ENCODE measurements around the gene NBEA. TPM values are rescaled to one million over a fixed set of nuclear protein-coding genes. Genes with fewer than 3 reads are reported as not detected.

The NBEA gene
- total RNA-seq, 3 donors from 2014 or later = 3.5 to 27.2 (median 5.2) TPM

DNA sequence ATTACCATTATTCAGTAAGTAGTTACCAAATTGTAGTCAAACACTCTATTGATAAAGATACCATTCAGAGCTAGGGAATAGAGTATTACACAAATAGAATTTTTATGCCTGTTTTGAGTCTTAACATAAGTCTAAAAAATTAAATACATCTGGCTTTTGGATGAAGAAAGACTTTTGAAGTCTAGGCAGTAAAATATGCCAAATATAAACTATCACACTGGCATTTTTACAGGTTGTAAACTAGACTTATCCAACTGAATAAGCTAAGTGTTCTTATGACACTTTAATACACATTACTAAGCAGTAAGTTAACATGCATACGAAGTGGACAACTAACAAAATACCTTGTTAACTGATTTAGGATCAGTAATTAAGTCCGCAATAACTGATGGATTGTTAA lies 425.5 kb downstream of the NBEA start:
- Histone ChIP-seq H3K36me3 (ENCODE audit: low read depth) (no peaks in the 10 kb centered on the region), H3K4me1 (ENCODE audit: low read depth) (no peaks in the 10 kb centered on the region), H3K4me3 (no peak overlapping the region), H3K9me3 (peaks cover 21% of the 10 kb centered on the region)
- no peak for DNase-seq
- intact Hi-C loops (cut with DNase I, micrococcal nuclease) = no loop called here
- no peak for ATAC-seq
- TF ChIP-seq, protein P1, sequence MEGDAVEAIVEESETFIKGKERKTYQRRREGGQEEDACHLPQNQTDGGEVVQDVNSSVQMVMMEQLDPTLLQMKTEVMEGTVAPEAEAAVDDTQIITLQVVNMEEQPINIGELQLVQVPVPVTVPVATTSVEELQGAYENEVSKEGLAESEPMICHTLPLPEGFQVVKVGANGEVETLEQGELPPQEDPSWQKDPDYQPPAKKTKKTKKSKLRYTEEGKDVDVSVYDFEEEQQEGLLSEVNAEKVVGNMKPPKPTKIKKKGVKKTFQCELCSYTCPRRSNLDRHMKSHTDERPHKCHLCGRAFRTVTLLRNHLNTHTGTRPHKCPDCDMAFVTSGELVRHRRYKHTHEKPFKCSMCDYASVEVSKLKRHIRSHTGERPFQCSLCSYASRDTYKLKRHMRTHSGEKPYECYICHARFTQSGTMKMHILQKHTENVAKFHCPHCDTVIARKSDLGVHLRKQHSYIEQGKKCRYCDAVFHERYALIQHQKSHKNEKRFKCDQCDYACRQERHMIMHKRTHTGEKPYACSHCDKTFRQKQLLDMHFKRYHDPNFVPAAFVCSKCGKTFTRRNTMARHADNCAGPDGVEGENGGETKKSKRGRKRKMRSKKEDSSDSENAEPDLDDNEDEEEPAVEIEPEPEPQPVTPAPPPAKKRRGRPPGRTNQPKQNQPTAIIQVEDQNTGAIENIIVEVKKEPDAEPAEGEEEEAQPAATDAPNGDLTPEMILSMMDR (IDR thresholded peaks at IDR 0.05) = no peak

DNA sequence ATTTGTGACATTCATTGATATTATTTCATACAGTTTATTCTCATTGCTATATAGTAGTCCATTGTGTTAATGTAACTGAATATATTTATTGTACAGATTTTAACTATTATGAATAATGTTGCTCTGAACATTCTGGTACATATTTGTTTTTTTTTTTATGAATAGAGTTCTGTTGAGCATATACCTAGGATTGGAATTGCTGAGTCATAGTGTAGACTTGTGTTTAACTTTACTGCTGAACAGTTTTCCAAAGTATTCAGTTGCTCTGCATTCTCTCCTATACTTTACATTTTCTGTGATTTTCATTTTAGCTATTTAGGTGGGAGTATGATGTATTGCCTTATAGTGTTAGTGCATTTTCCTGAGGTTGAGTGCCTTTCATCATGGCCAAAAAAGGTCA lies 436.9 kb downstream of the NBEA start:
- no peak for ATAC-seq
- intact Hi-C loops (cut with DNase I, micrococcal nuclease) = no loop called here
- no peak for DNase-seq
- TF ChIP-seq, protein P1 (IDR thresholded peaks at IDR 0.05) = no peak
- Histone ChIP-seq H3K4me3 (no peak overlapping the region), H3K36me3 (ENCODE audit: low read depth) (no peaks in the 10 kb centered on the region), H3K9me3 (no peaks in the 10 kb centered on the region), H3K4me1 (ENCODE audit: low read depth) (no peaks in the 10 kb centered on the region)

DNA sequence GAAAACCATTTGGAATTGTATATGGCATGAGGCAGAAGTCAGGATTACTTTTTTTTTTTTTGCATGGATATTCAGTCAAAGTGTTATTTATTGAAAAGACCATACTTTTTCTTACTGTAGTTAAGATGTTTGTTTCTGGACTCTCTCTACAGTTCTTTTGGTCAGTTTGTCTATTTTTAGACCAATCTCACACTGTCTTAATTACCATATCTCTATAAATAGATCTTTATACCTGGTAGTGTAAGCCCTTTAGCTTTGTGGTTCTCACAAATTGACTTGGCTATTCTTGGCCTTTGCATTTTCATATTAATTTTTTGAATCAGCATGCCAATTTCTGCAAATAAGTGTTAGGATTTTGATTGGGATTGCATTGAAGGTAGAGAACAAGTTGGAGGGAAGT lies 437.6 kb downstream of the NBEA start:
- intact Hi-C loops (cut with DNase I, micrococcal nuclease) = no loop called here
- Histone ChIP-seq H3K36me3 (ENCODE audit: low read depth) (no peaks in the 10 kb centered on the region), H3K4me3 (no peak overlapping the region), H3K9me3 (no peaks in the 10 kb centered on the region), H3K4me1 (ENCODE audit: low read depth) (no peaks in the 10 kb centered on the region)
- DNase-seq = no peak
- no peak for ATAC-seq
- TF ChIP-seq, protein P1 (IDR thresholded peaks at IDR 0.05) = no peak

DNA sequence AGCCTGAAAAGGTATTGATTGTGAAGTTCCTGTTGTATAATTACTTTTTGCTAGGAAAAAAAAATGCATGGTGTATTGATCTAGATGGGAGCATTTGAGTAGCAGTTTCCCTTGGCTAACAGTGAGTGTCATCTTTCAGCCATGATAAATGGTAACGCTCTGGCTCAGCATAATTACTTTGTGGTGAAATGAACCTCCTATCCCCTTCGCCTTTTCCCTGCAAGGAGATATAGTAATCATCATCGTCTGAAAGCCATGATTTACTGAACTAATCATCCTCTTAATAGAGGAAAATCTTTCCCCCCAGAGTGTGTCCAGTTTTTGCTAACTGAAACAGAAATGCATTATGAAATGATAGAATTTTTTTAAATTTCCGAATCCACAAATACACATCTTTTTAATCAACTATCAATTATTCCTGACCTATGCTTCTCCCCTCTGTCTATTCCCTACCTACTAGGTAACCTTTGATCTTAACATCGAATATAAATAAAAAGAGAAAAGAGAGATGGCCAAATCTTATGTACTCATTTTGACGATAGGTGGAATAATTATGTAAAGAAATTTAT lies 445.7 kb downstream of the NBEA start:
- DNase-seq = no peak
- Histone ChIP-seq H3K4me3 (no peak overlapping the region), H3K36me3 (ENCODE audit: low read depth) (no peaks in the 10 kb centered on the region), H3K9me3 (no peaks in the 10 kb centered on the region), H3K4me1 (ENCODE audit: low read depth) (no peaks in the 10 kb centered on the region)
- TF ChIP-seq, protein P1 (IDR thresholded peaks at IDR 0.05) = no peak
- ATAC-seq = no peak
- intact Hi-C loops (cut with DNase I, micrococcal nuclease) = no loop called here

DNA sequence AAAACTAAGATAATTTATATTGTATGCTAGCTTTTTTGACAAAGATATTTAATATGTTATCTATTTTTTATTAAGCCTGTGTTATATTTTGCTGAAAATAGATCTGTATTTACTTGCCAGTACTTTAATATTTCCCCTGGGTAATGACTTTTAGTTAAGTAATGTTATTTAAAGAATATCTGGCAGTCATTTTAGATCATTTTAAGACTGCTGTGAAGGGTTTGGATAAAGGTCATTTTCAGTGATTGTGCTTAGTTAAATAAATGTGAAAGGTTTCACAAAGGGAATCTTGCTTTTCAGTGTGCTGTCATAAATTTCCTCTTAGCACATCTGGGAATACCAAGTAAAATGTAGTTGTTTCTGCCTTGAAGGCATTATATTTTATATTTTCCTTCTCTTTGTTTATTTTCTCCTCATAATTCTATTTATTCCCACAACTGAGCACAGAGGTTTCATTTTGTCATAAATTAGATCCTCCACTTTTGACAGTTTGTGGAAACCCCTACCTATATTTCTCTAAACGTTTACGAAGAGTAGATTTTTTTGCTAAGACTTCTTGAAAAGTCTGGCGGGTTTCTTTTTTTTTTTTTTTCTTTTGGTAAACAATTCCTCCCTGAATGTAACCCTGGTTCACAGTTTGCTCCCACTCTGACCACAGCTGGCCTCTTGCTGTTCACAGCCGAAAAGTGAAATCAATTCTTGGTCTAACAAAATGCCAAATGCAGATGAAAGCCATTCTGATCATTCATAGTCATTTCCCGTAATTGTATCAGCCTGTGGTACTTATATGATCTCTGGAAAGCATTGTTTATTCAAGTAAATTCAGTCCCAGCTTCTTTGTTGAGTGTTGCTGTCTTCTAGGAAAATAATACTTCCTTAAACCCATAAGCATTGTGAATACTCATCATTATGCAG lies 446.6 kb downstream of the NBEA start:
- Histone ChIP-seq H3K4me1 (ENCODE audit: low read depth) (no peaks in the 10 kb centered on the region), H3K4me3 (no peak overlapping the region), H3K9me3 (no peaks in the 10 kb centered on the region), H3K36me3 (ENCODE audit: low read depth) (no peaks in the 10 kb centered on the region)
- intact Hi-C loops (cut with DNase I, micrococcal nuclease) = no loop called here
- ATAC-seq (no peak), DNase-seq (no peak)
- TF ChIP-seq, protein P1 (IDR thresholded peaks at IDR 0.05) = no peak
